Heart right ventricle (tissue), 16 donors: ENCODE results near the gene CORO1C. TPM values are rescaled to one million over a fixed set of nuclear protein-coding genes. Genes with fewer than 3 reads are reported as not detected.

ENCODE experiments used
- ATAC-seq, 8 donors: fragments of 200-7000 bp; cut with Tn5 transposase; one replicate each; pipeline ENCODE4 v1.9.1; 2020; ENCODE audit warnings: mild to moderate bottlenecking in 8 of 8, moderate library complexity in 8 of 8, moderate number of reproducible peaks in 1 of 8
- DNase-seq, 2 donors: peaks; one replicate each; pipeline ENCODE4 v3.0.0-alpha.2; 2020
- H3K27ac ChIP-seq, 10 donors: fragments of 200-600 bp; sonication (generic) in 2 of 10; one replicate each; pipeline versions ENCODE4 v1.5.0 to v1.8.0; 2020 to 2022; ENCODE audit warnings: mild to moderate bottlenecking in 3 of 10
- H3K27me3 ChIP-seq, 7 donors: fragments of 200-600 bp; one replicate each; pipeline ENCODE4 v1.8.0; 2021 to 2022; ENCODE audit warnings: mild to moderate bottlenecking in 2 of 7
- H3K36me3 ChIP-seq, 9 donors: fragments of 200-600 bp; sonication (generic) in 1 of 9; one replicate each; pipeline versions ENCODE4 v1.5.0 to v1.8.0; 2020 to 2022; ENCODE audit warnings: mild to moderate bottlenecking in 2 of 9
- H3K4me1 ChIP-seq, 9 donors: fragments of 200-600 bp; sonication (generic) in 1 of 9; one replicate each; pipeline versions ENCODE4 v1.5.0 to v1.8.0; 2020 to 2022; ENCODE audit warnings: mild to moderate bottlenecking in 4 of 9
- H3K4me3 ChIP-seq, 10 donors: fragments of 200-600 bp; sonication (generic) in 2 of 10; one replicate each; pipeline versions ENCODE4 v1.5.0 to v1.8.0; 2020 to 2022; ENCODE audit warnings: mild to moderate bottlenecking in 7 of 10, moderate library complexity in 2 of 10
- H3K9me3 ChIP-seq, 11 donors: fragments of 200-600 bp in 10 of 11; sonication (generic) in 2 of 11; one replicate each; pipeline versions ENCODE4 v1.5.0 to v1.8.0; 2013 to 2022; ENCODE audit warnings: mild to moderate bottlenecking in 2 of 11, control low read depth in 1 of 11, moderate library complexity in 1 of 11
- CTCF ChIP-seq, 9 donors: fragments of 200-600 bp; sonication (generic) in 2 of 9; IDR thresholded peaks; one replicate each; pipeline versions ENCODE4 v1.5.0 to v1.8.0; 2021 to 2022; ENCODE audit warnings: antibody characterized with exemption in 9 of 9, mild to moderate bottlenecking in 5 of 9, moderate library complexity in 1 of 9
- WGBS, 2 donors: extraction: QIAGEN DNeasy Blood & Tissue Kit; methylation state at CpG; one replicate each; pipeline ENCODE4 v1.1.7; 2013; ENCODE audit warnings: inconsistent platforms in 1 of 2; 5-methylcytosine and 5-hydroxymethylcytosine counted together
- intact Hi-C, 10 donors: fragments of 100-400 bp; cut with DNase I; formaldehyde crosslinking; loops; one replicate each; pipeline versions ENCODE4 v1.11.1 to v1.14.2; 2022
- polyA plus RNA-seq, 2 donors: library from polyadenylated mRNA; stranded (reverse); fragments of 200-250 nt; gene quantifications; one replicate each; pipeline ENCODE4 v1.2.3, GENCODE V29; 2013
- total RNA-seq, 10 donors: library from RNA; stranded (reverse); fragmentation: NEBNext Ultra II Directional in 3 of 10; extraction: Animal tissue kit (Norgen Biotek cat#: 25700) in 3 of 10; gene quantifications; one replicate each; pipeline versions ENCODE4 v1.2.1 to v1.2.4, GENCODE V29; 2021 to 2023
- donor health status: Arrhythmogenic right ventricular cardiomyopathy.
- donor health status: ischemic (EF 13 %, LVEDD 7.1; RV severe dilation, severe dysfunction).
- donor health status: healthy with polysubstance abuse.
- donor health status: DM: no; HTN: yes; CAD: no.
- donor health status: DM: no; HTN: no; CAD: no.
- donor health status: ischemic (EF 25% LVEDD 6.9; RV normal size, moderate dysfunction).
- donor health status: ischemic (EF 25% LVEDD 5.7; RV mildly dilated, moderate dysfunction).
- donor health status: healthy.
- donor health status: DM: yes; HTN: yes; CAD: no.
- donor health status: Ischemic cardiomyopathy.
- donor health status: ischemic (EF 35%, LVEDD 5.7; RV mildly dilated, moderate dysfunction).
- donor health status: nonischemic (EF 11% LVEDD 7.7; RV severe dilation, severe dysfunction).
- donor health status: DM: yes; HTN: yes; CAD: no.
- donor health status: PGD.
- donor health status: ischemic (EF 29% LVEDD 5.4; RV normal size, mild dysfunction).
- donor health status: nonischemic (EF 23%, LVEDD 6.1; RV moderate dilation, normal function).

CORO1C gene
- total and polyA plus RNA-seq, 12 donors, result 25.5 to 88.6 (median 58.2) TPM

GRCh38 chr12:108615918-108616317 lies 115.4 kb downstream of the CORO1C start:
- Histone ChIP-seq H3K4me1 (peaks cover 0 to 58% (median 0%) of the 10 kb centered on the region in 9 donors), H3K27me3 (no peaks in the 10 kb centered on the region), H3K27ac (peak overlapping the region in 1 of 10 donors; percentile 71), H3K4me3 (no peak overlapping the region), H3K9me3 (peaks cover 0 to 8% (median 0%) of the 10 kb centered on the region in 11 donors), H3K36me3 (no peaks in the 10 kb centered on the region)
- no peak for DNase-seq
- 87 to 88% methylated on average over 1 of the region's 1 CpG for WGBS, 2 donors
- ATAC-seq, result no peak
- intact Hi-C loops, result loop anchor here in 7 of 10 donors (2.0 to 10.0 kb wide), 6 partner anchors 44 to 479 kb away; partner anchors contain the start of genes ALKBH2 (in 1 of the 7), ISCU (in 1 of the 7) and UNG (in 1 of the 7)
- no peak for TF ChIP-seq CTCF (IDR thresholded peaks at IDR 0.05)

GRCh38 chr12:108614639-108615038 lies 116.7 kb downstream of the CORO1C start:
- ATAC-seq, result no peak
- Histone ChIP-seq H3K36me3 (no peaks in the 10 kb centered on the region), H3K4me1 (peaks cover 0 to 50% (median 10%) of the 10 kb centered on the region in 9 donors), H3K27me3 (no peaks in the 10 kb centered on the region), H3K27ac (no peak overlapping the region), H3K4me3 (no peak overlapping the region), H3K9me3 (peaks cover 0 to 8% (median 0%) of the 10 kb centered on the region in 11 donors)
- no peak for TF ChIP-seq CTCF (IDR thresholded peaks at IDR 0.05)
- intact Hi-C loops, result loop anchor here in 5 of 10 donors (2.0 to 10.0 kb wide), 4 partner anchors 42 to 480 kb away; partner anchors contain the start of genes ALKBH2 (in 1 of the 5) and UNG (in 1 of the 5)
- DNase-seq, result no peak
- 91% methylated on average over 6 of the region's 6 CpGs for WGBS, 2 donors

- ATAC-seq (no peak), DNase-seq (no peak)
- no peak overlapping the region for H3K27ac ChIP-seq
- no peak for TF ChIP-seq CTCF (IDR thresholded peaks at IDR 0.05)
- H3K36me3 ChIP-seq, result no peaks in the 10 kb centered on the region
- peaks cover 0 to 56% (median 16%) of the 10 kb centered on the region in 9 donors for H3K4me1 ChIP-seq
- peaks cover 0 to 8% (median 0%) of the 10 kb centered on the region in 11 donors for H3K9me3 ChIP-seq
- H3K27me3 ChIP-seq, result no peaks in the 10 kb centered on the region
- intact Hi-C loops, result loop anchor here in 2 of 10 donors (2.0 to 10.0 kb wide), 2 partner anchors 47 to 481 kb away; partner anchors contain the start of genes ALKBH2 (in 1 of the 2) and UNG (in 1 of the 2)
- 87 to 92% methylated on average over 4 of the region's 4 CpGs for WGBS, 2 donors
- H3K4me3 ChIP-seq, result no peak overlapping the region
Measured at GRCh38 chr12:108614041-108614440, 117.3 kb downstream of the CORO1C start.

- Histone ChIP-seq H3K4me3 (no peak overlapping the region), H3K27me3 (no peaks in the 10 kb centered on the region), H3K36me3 (no peaks in the 10 kb centered on the region), H3K9me3 (peaks cover 0 to 8% (median 0%) of the 10 kb centered on the region in 11 donors), H3K27ac (no peak overlapping the region), H3K4me1 (peaks cover 0 to 56% (median 17%) of the 10 kb centered on the region in 9 donors)
- intact Hi-C loops, result loop anchor here in 1 of 10 donors (10.0 kb wide), 1 partner anchor 481 kb away; the partner anchor contains the start of genes ALKBH2 and UNG
- no peak for TF ChIP-seq CTCF (IDR thresholded peaks at IDR 0.05)
- WGBS, 2 donors, result 63 to 65% methylated on average over 9 of the region's 9 CpGs
- no peak for ATAC-seq
- DNase-seq, result no peak
Measured at GRCh38 chr12:108613548-108613947, 117.8 kb downstream of the CORO1C start.
